ENCODE measurements around the gene UNC5B. TPM values are rescaled to one million over a fixed set of nuclear protein-coding genes. Genes with fewer than 3 reads are reported as not detected.
A peak's percentile ranks its signal among the peaks of the same experiment; 100 is the strongest.

The UNC5B gene
- total RNA-seq, 1 donor from 2014 or later = 22.2 TPM

- TF ChIP-seq CTCF (IDR thresholded peaks at IDR 0.05) = no peak
- Histone ChIP-seq H3K9me3 (no peaks in the 10 kb centered on the region), H3K4me3 (no peak overlapping the region), H3K36me3 (no peaks in the 10 kb centered on the region), H3K27ac (no peak overlapping the region), H3K27me3 (ENCODE audit: low read depth) (no peaks in the 10 kb centered on the region), H3K4me1 (peaks cover 42% of the 10 kb centered on the region)
- ATAC-seq = no peak
- intact Hi-C loops (cut with DNase I) = no loop called here
- DNase-seq = no peak
Observed at GRCh38 chr10:71248210-71248609, 35.8 kb downstream of the UNC5B start.

GRCh38 chr10:71249996-71250395 lies 37.6 kb downstream of the UNC5B start:
- no peak for TF ChIP-seq CTCF (IDR thresholded peaks at IDR 0.05)
- Histone ChIP-seq H3K9me3 (no peaks in the 10 kb centered on the region), H3K4me1 (peaks cover 32% of the 10 kb centered on the region), H3K27me3 (ENCODE audit: low read depth) (no peaks in the 10 kb centered on the region), H3K4me3 (no peak overlapping the region), H3K27ac (no peak overlapping the region), H3K36me3 (no peaks in the 10 kb centered on the region)
- ATAC-seq = no peak
- DNase-seq = peak; percentile 23
- intact Hi-C loops (cut with DNase I) = no loop called here

GRCh38 chr10:71250405-71250804 lies 38.0 kb downstream of the UNC5B start:
- no peaks in the 10 kb centered on the region for H3K27me3 ChIP-seq (ENCODE audit: low read depth)
- DNase-seq (no peak), ATAC-seq (no peak)
- peaks cover 32% of the 10 kb centered on the region for H3K4me1 ChIP-seq
- no peak overlapping the region for H3K27ac ChIP-seq
- intact Hi-C loops (cut with DNase I) = no loop called here
- no peak overlapping the region for H3K4me3 ChIP-seq
- no peak for TF ChIP-seq CTCF (IDR thresholded peaks at IDR 0.05)
- no peaks in the 10 kb centered on the region for H3K36me3 ChIP-seq
- H3K9me3 ChIP-seq = no peaks in the 10 kb centered on the region

- intact Hi-C loops (cut with DNase I) = no loop called here
- no peak overlapping the region for H3K4me3 ChIP-seq
- no peaks in the 10 kb centered on the region for H3K27me3 ChIP-seq (ENCODE audit: low read depth)
- no peak for DNase-seq
- no peak for TF ChIP-seq CTCF (IDR thresholded peaks at IDR 0.05)
- H3K36me3 ChIP-seq = no peaks in the 10 kb centered on the region
- no peak overlapping the region for H3K27ac ChIP-seq
- H3K9me3 ChIP-seq = no peaks in the 10 kb centered on the region
- H3K4me1 ChIP-seq = peaks cover 32% of the 10 kb centered on the region
- ATAC-seq = no peak
Observed at GRCh38 chr10:71250842-71251241, 38.5 kb downstream of the UNC5B start.

- Histone ChIP-seq H3K4me3 (no peak overlapping the region), H3K4me1 (peaks cover 32% of the 10 kb centered on the region), H3K27me3 (ENCODE audit: low read depth) (no peaks in the 10 kb centered on the region), H3K9me3 (no peaks in the 10 kb centered on the region), H3K27ac (no peak overlapping the region), H3K36me3 (no peaks in the 10 kb centered on the region)
- ATAC-seq = no peak
- no peak for TF ChIP-seq CTCF (IDR thresholded peaks at IDR 0.05)
- intact Hi-C loops (cut with DNase I) = no loop called here
- peak; percentile 1 for DNase-seq
Observed at GRCh38 chr10:71251319-71251718, 38.9 kb downstream of the UNC5B start.

- ATAC-seq (no peak), DNase-seq (peak; percentile 44)
- H3K4me3 ChIP-seq = no peak overlapping the region
- no peaks in the 10 kb centered on the region for H3K9me3 ChIP-seq
- peaks cover 26% of the 10 kb centered on the region for H3K4me1 ChIP-seq
- H3K27ac ChIP-seq = no peak overlapping the region
- TF ChIP-seq CTCF (IDR thresholded peaks at IDR 0.05) = no peak
- no peaks in the 10 kb centered on the region for H3K27me3 ChIP-seq (ENCODE audit: low read depth)
- no peaks in the 10 kb centered on the region for H3K36me3 ChIP-seq
- intact Hi-C loops (cut with DNase I) = no loop called here
Observed at GRCh38 chr10:71252220-71252619, 39.9 kb downstream of the UNC5B start.

Measured in lower lobe of right lung (tissue), 2 donors.